ENCODE data around the gene DLGAP3. TPM values are rescaled to one million over a fixed set of nuclear protein-coding genes. Genes with fewer than 3 reads are reported as not detected.

DLGAP3 gene
- polyA plus RNA-seq, 1 donor from 2014 or later, result 2.9 TPM

GRCh38 chr1:34884961-34885360 is 44.5 kb downstream of the DLGAP3 start:
- no peaks in the 10 kb centered on the region for H3K9me2 ChIP-seq (ENCODE audit: insufficient read depth, low read length)
- no peak overlapping the region for H2AFZ ChIP-seq (ENCODE audit: low read depth, low read length)
- no peak overlapping the region for H3K9ac ChIP-seq (ENCODE audit: low read length)
- no peaks in the 10 kb centered on the region for H3K9me3 ChIP-seq (ENCODE audit: low read length)
- no peaks in the 10 kb centered on the region for H3F3A ChIP-seq (ENCODE audit: insufficient read depth, low read length, poor library complexity, severe bottlenecking)
- no peaks in the 10 kb centered on the region for H3K79me2 ChIP-seq (replicated peaks; ENCODE audit: insufficient read depth, low read length)
- H3K4me3 ChIP-seq (ENCODE audit: low read length), result no peak overlapping the region
- peaks cover 3% of the 10 kb centered on the region for H3K36me3 ChIP-seq (ENCODE audit: insufficient read depth, low read length)
- no peaks in the 10 kb centered on the region for H4K20me1 ChIP-seq (ENCODE audit: insufficient read depth)
- peaks cover 17% of the 10 kb centered on the region for H3K27me3 ChIP-seq (ENCODE audit: insufficient read depth, low read depth, low read length)
- no peak overlapping the region for H3K27ac ChIP-seq (ENCODE audit: low read length)
- no peak for TF ChIP-seq TAF1 (IDR thresholded peaks at IDR 0.05; ENCODE audit: low read depth)
- no peak for TF ChIP-seq EP300 (conservative IDR thresholded peaks at IDR 0.05; ENCODE audit: poor library complexity, severe bottlenecking)
- TF ChIP-seq SMC3 (conservative IDR thresholded peaks at IDR 0.05; ENCODE audit: poor library complexity), result no peak
- TF ChIP-seq RAD21 (conservative IDR thresholded peaks at IDR 0.05), result no peak
- TF ChIP-seq CTCF (IDR thresholded peaks at IDR 0.05; ENCODE audit: poor library complexity, severe bottlenecking), result no peak
- TF ChIP-seq EZH2 (IDR thresholded peaks at IDR 0.05; ENCODE audit: borderline replicate concordance, insufficient read depth, low read length, poor library complexity, severe bottlenecking), result no peak
- TF ChIP-seq REST (IDR thresholded peaks at IDR 0.05; ENCODE audit: borderline replicate concordance), result no peak
- TF ChIP-seq POLR2AphosphoS5 (IDR thresholded peaks at IDR 0.05), result no peak
- no peak for TF ChIP-seq MXI1 (conservative IDR thresholded peaks at IDR 0.05; ENCODE audit: poor library complexity, severe bottlenecking)
- H3K4me2 ChIP-seq (ENCODE audit: low read length), result no peak overlapping the region

GRCh38 chr1:34884536-34884935 is 44.9 kb downstream of the DLGAP3 start:
- Histone ChIP-seq H3K36me3 (ENCODE audit: insufficient read depth, low read length) (peaks cover 3% of the 10 kb centered on the region), H4K20me1 (ENCODE audit: insufficient read depth) (no peaks in the 10 kb centered on the region), H2AFZ (ENCODE audit: low read depth, low read length) (no peak overlapping the region), H3K27me3 (ENCODE audit: insufficient read depth, low read depth, low read length) (peaks cover 17% of the 10 kb centered on the region), H3K9ac (ENCODE audit: low read length) (no peak overlapping the region), H3K27ac (ENCODE audit: low read length) (no peak overlapping the region), H3K4me2 (ENCODE audit: low read length) (no peak overlapping the region), H3F3A (ENCODE audit: insufficient read depth, low read length, poor library complexity, severe bottlenecking) (no peaks in the 10 kb centered on the region), H3K79me2 (replicated peaks; ENCODE audit: insufficient read depth, low read length) (no peaks in the 10 kb centered on the region), H3K9me3 (ENCODE audit: low read length) (no peaks in the 10 kb centered on the region), H3K9me2 (ENCODE audit: insufficient read depth, low read length) (no peaks in the 10 kb centered on the region), H3K4me3 (ENCODE audit: low read length) (no peak overlapping the region)
- TF ChIP-seq POLR2AphosphoS5 (IDR thresholded peaks at IDR 0.05) (peak; percentile 41), MXI1 (conservative IDR thresholded peaks at IDR 0.05; ENCODE audit: poor library complexity, severe bottlenecking) (no peak)

DNA sequence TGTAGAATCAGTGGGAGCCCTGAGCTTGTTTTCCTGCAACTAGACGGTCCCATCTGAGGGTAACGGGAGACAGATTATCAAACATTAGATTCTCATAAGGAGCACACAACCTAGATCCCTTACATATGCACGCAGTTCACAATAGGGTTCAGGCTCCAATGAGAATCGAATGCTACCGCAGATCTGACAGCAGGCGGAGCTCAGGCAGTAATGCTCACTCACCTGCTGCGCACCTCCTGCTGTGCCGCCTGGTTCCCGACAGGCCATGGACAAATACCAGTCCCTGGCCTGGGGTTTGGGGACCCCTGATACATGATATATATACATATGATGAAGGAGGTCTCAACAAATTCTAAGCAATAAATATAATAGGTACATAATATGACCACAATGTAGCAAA is 50.2 kb downstream of the DLGAP3 start:
- no peaks in the 10 kb centered on the region for H3K9me3 ChIP-seq (ENCODE audit: low read length)
- no peak overlapping the region for H3K27ac ChIP-seq (ENCODE audit: low read length)
- no peaks in the 10 kb centered on the region for H3K36me3 ChIP-seq (ENCODE audit: insufficient read depth, low read length)
- no peak overlapping the region for H2AFZ ChIP-seq (ENCODE audit: low read depth, low read length)
- no peaks in the 10 kb centered on the region for H3K9me2 ChIP-seq (ENCODE audit: insufficient read depth, low read length)
- no peaks in the 10 kb centered on the region for H4K20me1 ChIP-seq (ENCODE audit: insufficient read depth)
- no peaks in the 10 kb centered on the region for H3K79me2 ChIP-seq (replicated peaks; ENCODE audit: insufficient read depth, low read length)
- no peak for TF ChIP-seq TAF1 (IDR thresholded peaks at IDR 0.05; ENCODE audit: low read depth)
- TF ChIP-seq CTCF (IDR thresholded peaks at IDR 0.05; ENCODE audit: poor library complexity, severe bottlenecking), result no peak
- H3F3A ChIP-seq (ENCODE audit: insufficient read depth, low read length, poor library complexity, severe bottlenecking), result no peaks in the 10 kb centered on the region
- H3K4me2 ChIP-seq (ENCODE audit: low read length), result no peak overlapping the region
- H3K4me3 ChIP-seq (ENCODE audit: low read length), result no peak overlapping the region
- H3K9ac ChIP-seq (ENCODE audit: low read length), result no peak overlapping the region
- no peaks in the 10 kb centered on the region for H3K27me3 ChIP-seq (ENCODE audit: insufficient read depth, low read depth, low read length)
